Activated naive CD4-positive, alpha-beta T cell treated with anti-CD3 and anti-CD28 coated beads, Interleukin-2, amount 50 U/mL, for 72 hours (primary cell): Measurements from ENCODE around the gene ONECUT3. TPM values are rescaled to one million over a fixed set of nuclear protein-coding genes. Genes with fewer than 3 reads are reported as not detected.
"Not testable (repeated sequence)": the region's sequence is repeated elsewhere in the genome, so short reads cannot be mapped to it uniquely, and the experiment has no call there.

Source experiments
- ATAC-seq, 2 donors: fragments of 150-1000 bp; cut with Tn5 transposase; 2 replicates each; pipeline ENCODE4 v1.10.0; 2021; ENCODE audit warnings: mild to moderate bottlenecking in 2 of 2, moderate library complexity in 2 of 2
- DNase-seq, 2 donors: peaks; one replicate each; pipeline ENCODE4 v3.0.0; 2021 to 2022; ENCODE audit warnings: low spot score in 2 of 2
- H3K27ac Mint-ChIP-seq, 2 donors: one replicate each; pipeline ENCODE4 v1.8.0; 2022; ENCODE audit warnings: mild to moderate bottlenecking in 2 of 2, mixed read lengths in 2 of 2
- H3K36me3 Mint-ChIP-seq, 2 donors: one replicate each; pipeline ENCODE4 v1.8.0; 2022; ENCODE audit warnings: mixed read lengths in 2 of 2
- H3K9me3 Mint-ChIP-seq, 2 donors: one replicate each; pipeline ENCODE4 v1.8.0; 2022; ENCODE audit warnings: mixed read lengths in 2 of 2
- total RNA-seq, 2 donors: library from RNA; stranded (reverse); gene quantifications; one replicate each; pipeline ENCODE4 v1.2.3, GENCODE V29; 2022

The ONECUT3 gene
- not detected for total RNA-seq

DNA sequence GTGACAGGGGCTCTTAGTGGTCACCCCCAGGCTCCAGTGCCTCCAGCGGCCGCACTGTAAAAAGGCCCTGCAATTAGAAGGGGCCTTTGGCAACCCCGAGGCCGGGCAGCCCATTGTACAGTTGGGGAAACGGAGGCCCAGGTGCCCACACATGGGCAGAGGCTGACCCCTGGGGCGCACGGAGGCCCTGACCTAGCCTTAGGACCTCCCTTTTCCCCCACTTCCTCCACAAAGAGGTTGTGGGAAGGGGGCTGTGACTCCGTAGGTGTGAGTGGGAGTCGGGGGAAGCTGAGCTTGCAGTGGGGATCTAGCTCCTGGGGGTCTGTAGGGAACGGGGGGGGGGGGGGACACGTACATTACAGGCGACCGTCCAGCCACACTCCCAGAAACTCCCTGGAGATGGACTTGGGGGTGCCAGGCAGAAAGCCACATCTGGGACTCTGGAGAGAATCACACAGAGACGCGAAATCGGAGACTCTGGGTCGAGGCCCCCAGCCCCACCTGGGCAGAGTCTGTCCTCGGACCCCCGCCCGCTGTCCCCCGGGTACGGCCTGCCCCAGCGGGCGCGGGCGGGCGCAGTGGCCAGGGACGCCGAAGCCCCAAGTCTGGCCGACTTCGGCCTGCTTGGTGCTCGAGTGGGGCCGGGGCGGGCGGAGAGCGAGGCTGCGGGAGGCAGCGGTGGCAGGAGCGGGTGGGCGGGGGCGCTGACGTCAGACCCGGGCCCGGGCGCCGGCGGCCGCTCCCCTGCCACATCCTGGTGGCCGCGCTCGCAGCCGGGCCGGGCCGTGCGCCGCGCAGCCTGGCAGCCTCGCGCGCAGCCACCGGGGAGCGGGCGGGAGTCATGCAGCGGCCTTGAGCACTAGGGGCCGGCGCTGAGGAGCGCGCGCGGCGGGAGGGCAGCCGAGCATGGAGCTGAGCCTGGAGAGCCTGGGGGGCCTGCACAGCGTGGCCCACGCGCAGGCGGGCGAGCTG, at the start of gene ONECUT3:
Gene ONECUT3, plus strand, starts transcription at position 750 of the 972 bp plus-strand sequence. Its CDS starts 157 bp downstream, at position 907.
- H3K27ac Mint-ChIP-seq = no peak within 1 kb of the TSS
- no peaks in the 10 kb centered on the region for H3K36me3 Mint-ChIP-seq
- DNase-seq (no peak), ATAC-seq (peak in 1 of 2 donors; percentile 21)
- H3K9me3 Mint-ChIP-seq = no peaks in the 10 kb centered on the region

GRCh38 chr19:1704339-1704738, 49.0 kb upstream of the ONECUT3 start:
- ATAC-seq (no peak), DNase-seq (no peak)
- H3K36me3 Mint-ChIP-seq = peaks cover 0 to 6% of the 10 kb centered on the region in 2 donors
- peaks cover 6 to 18% of the 10 kb centered on the region in 2 donors for H3K9me3 Mint-ChIP-seq
- H3K27ac Mint-ChIP-seq = no peak overlapping the region

DNA sequence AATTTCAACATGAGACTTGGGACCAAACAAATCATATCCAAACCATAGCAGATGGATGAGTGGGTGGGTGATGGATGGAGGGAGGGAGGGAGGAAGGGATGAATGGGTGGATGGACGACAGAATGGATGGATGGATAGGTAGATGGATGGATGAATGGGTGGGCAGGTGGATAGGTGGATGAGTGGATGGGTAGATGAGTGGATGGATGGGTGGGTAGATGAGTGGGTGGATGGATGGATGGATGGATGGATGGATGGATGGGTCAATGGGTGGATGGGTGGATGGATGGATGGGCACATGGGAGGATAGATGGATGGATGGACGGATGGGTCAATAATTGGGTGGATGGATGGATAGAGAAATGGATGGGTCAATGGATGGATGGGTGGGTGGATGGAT, 47.9 kb upstream of the ONECUT3 start:
- peaks cover 0 to 6% of the 10 kb centered on the region in 2 donors for H3K36me3 Mint-ChIP-seq
- no peak overlapping the region for H3K27ac Mint-ChIP-seq
- ATAC-seq = no peak
- H3K9me3 Mint-ChIP-seq = peaks cover 6 to 18% of the 10 kb centered on the region in 2 donors
- no peak for DNase-seq

DNA sequence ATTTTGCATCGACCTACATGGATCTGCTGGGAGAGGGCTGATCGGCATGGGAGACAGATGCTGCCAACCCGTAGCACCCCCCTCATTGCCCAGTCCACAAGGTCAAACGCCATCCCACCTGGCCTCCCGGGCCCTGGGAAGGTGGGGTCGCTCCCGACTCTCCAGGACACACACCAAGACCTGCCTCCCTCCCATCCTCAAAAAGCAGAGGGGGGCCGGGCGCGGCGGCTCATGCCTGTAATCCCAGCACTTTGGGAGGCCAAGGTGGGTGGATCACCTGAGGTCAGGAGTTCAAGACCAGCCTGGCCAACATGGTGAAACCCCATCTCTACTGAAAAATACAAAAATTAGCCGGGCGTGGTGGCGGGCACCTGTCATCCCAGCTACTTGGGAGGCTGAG, 46.7 kb upstream of the ONECUT3 start:
- peaks cover 6 to 18% of the 10 kb centered on the region in 2 donors for H3K9me3 Mint-ChIP-seq
- not testable (repeated sequence) for ATAC-seq, H3K27ac Mint-ChIP-seq, DNase-seq, H3K36me3 Mint-ChIP-seq

- Mint-ChIP-seq H3K27ac (no peak overlapping the region), H3K36me3 (peaks cover 0 to 6% of the 10 kb centered on the region in 2 donors), H3K9me3 (peaks cover 6 to 18% of the 10 kb centered on the region in 2 donors)
- ATAC-seq = no peak
- DNase-seq = no peak
These were observed 46.1 kb upstream of the ONECUT3 start for GRCh38 chr19:1707240-1707639.

DNA sequence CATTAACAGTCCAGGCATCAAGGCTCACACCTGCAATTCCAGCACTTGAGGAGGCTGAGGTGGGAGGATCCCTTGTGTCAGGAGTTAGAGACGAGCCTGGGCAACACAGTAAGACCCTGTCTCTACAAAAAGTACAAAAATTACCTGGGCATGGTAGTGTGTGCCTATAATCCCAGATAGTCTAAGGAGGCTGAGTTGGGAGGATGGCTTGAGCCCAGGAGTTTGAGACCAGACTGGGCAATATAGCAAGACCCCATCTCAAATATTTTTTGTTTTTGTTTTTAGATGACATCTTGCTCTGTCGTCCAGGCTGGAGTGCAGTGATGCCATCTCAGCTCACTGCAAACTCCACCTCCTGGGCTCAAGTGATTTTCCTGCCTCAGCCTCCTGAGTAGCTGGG, 40.1 kb upstream of the ONECUT3 start:
- Mint-ChIP-seq H3K36me3 (peaks cover 0 to 6% of the 10 kb centered on the region in 2 donors), H3K9me3 (peaks cover 0 to 15% of the 10 kb centered on the region in 2 donors), H3K27ac (no peak overlapping the region)
- no peak for DNase-seq
- ATAC-seq = no peak

GRCh38 chr19:1715540-1715939, 37.8 kb upstream of the ONECUT3 start:
- H3K9me3 Mint-ChIP-seq = peaks cover 0 to 15% of the 10 kb centered on the region in 2 donors
- H3K27ac Mint-ChIP-seq = no peak overlapping the region
- ATAC-seq = no peak
- DNase-seq = no peak
- peaks cover 0 to 6% of the 10 kb centered on the region in 2 donors for H3K36me3 Mint-ChIP-seq

GRCh38 chr19:1717200-1717969, 35.9 kb upstream of the ONECUT3 start:
- peaks cover 0 to 6% of the 10 kb centered on the region in 2 donors for H3K36me3 Mint-ChIP-seq
- H3K9me3 Mint-ChIP-seq = peaks cover 0 to 15% of the 10 kb centered on the region in 2 donors
- DNase-seq (no peak), ATAC-seq (no peak)
- H3K27ac Mint-ChIP-seq = no peak overlapping the region

DNA sequence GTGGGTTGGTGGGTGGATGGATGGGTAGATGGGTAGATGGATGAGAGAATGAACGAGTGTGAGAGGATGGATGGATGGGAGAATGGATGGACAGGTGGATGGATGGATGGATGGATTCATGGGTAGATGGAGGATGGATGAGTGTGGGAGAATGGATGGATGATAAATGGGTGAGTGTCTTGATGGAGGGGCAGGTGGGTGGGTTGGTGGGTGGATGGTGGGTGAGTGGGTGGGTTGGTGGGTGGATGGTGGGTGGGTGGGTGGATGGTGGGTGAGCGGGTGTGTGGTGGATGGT, 35.4 kb upstream of the ONECUT3 start:
- no peak for ATAC-seq
- no peak for DNase-seq
- peaks cover 0 to 15% of the 10 kb centered on the region in 2 donors for H3K9me3 Mint-ChIP-seq
- H3K36me3 Mint-ChIP-seq = peaks cover 0 to 6% of the 10 kb centered on the region in 2 donors
- H3K27ac Mint-ChIP-seq = no peak overlapping the region

DNA sequence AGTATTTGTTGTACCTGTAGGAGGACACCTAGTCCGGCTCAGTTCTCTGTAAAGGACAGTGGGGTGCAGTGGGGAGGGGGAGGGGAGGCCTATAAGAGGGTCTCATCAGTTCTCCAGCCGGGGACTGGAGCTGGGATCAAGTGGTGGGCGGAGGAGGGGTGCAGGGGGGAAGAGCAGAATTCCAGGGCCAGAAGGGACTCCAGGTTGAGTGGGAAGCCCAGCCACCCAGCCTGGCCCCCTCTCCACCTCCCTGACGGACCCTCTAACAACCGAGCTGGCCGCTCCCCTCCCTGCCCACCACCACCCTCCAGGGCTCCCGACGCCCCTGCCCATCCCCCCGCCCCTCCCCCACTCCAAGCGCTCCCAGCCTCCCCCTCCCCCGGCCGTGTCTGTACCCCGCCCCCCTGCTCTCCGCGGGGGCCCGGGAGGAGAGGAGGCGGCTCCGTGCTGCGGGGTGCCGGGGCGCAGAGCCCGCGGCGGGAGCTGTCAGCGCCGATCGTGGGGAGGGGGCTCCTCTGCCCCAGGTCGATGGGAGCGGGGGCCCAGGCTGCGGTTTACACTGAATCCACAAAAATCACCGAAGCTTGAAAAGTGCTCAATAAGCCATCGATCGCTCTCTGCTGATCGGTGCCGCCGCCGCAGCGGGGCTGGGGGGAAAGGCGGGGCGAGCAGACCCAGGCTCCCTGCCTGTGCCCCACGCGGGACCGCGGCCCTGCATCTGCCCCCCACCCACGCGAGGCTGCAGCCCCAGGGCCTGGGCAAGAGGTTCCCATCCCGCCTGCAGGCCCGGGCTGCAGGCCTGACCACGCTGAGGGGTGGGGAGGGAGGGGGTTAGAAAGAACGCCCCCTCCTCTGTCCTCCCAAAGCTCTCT, 34.6 kb upstream of the ONECUT3 start:
- ATAC-seq (no peak), DNase-seq (no peak)
- Mint-ChIP-seq H3K27ac (no peak overlapping the region), H3K36me3 (peaks cover 0 to 6% of the 10 kb centered on the region in 2 donors), H3K9me3 (peaks cover 0 to 15% of the 10 kb centered on the region in 2 donors)

- ATAC-seq (no peak), DNase-seq (no peak)
- Mint-ChIP-seq H3K9me3 (peaks cover 0 to 15% of the 10 kb centered on the region in 2 donors), H3K27ac (no peak overlapping the region), H3K36me3 (peaks cover 0 to 6% of the 10 kb centered on the region in 2 donors)
These were observed 33.8 kb upstream of the ONECUT3 start for GRCh38 chr19:1719519-1719918.

DNA sequence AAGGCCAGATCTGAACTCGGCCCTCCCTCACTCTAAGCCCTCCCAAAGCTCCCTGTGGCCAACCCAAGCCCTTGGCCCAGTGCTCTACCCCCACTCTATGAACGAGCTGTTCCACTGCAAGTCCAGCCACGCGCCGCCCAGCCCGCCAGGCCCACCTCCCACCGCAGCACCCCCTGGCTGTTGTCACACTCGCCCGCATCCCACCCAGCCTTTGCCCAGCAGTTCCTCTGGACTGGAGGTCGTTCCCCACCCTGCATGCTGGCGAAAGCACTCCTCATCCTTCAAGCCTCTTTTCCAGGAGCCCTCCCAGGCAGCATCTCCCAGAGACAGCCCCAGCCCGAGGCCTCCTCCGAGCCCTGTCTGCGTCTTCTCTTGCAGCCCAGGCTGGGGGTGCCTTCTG, 33.1 kb upstream of the ONECUT3 start:
- no peak overlapping the region for H3K27ac Mint-ChIP-seq
- DNase-seq = no peak
- ATAC-seq = no peak
- H3K36me3 Mint-ChIP-seq = peaks cover 0 to 6% of the 10 kb centered on the region in 2 donors
- H3K9me3 Mint-ChIP-seq = peaks cover 0 to 15% of the 10 kb centered on the region in 2 donors

DNA sequence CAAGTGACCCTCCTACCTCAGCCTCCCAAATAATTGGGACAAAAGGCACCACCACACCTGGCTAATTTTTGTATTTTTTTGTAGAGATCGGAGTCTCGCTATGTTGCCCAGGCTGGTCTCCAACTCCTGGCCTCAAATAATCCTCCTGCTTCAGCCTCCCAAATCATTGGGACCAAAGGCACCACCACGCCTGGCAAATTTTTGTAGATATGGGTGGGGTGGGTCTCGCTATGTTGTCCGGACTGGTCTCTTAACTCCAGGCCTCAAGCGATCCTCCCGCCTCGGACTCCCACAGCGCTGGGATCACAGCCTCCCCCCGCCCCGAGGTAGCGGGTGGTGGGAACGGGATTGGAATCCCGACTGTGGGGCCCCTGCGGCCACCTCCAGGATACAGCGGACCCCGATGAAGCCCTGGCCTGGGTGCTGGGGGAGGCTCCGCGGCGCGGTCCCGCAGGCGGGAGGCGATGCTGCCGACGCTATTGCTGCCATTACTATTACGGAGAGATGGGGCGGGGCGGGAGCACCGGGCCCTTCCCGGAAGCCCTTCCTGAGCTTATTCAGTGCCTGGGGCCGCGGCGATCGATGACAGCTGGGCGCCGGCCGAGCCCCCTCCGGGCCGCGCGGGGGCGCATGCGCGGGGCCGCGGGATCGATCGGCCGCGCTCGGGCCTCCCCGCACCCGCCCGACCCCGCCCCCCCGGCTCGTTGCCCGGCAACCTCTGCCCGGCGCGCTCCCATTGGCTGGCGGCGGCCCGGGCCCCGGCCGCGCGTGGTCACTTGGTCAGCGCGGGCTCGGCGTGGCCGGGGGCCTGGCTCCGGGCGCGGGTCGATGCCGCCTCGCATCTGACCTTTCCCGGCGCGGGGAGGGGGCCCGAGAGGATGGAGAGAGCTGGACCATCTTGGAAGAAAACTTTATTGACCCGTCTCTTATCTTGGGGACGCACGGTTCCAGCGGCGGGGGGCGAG, 27.9 kb upstream of the ONECUT3 start:
- Mint-ChIP-seq H3K27ac (no peak overlapping the region), H3K36me3 (no peaks in the 10 kb centered on the region), H3K9me3 (no peaks in the 10 kb centered on the region)
- DNase-seq (peak in 1 of 2 donors; percentile 67), ATAC-seq (peak; percentile 85 to 95)

DNA sequence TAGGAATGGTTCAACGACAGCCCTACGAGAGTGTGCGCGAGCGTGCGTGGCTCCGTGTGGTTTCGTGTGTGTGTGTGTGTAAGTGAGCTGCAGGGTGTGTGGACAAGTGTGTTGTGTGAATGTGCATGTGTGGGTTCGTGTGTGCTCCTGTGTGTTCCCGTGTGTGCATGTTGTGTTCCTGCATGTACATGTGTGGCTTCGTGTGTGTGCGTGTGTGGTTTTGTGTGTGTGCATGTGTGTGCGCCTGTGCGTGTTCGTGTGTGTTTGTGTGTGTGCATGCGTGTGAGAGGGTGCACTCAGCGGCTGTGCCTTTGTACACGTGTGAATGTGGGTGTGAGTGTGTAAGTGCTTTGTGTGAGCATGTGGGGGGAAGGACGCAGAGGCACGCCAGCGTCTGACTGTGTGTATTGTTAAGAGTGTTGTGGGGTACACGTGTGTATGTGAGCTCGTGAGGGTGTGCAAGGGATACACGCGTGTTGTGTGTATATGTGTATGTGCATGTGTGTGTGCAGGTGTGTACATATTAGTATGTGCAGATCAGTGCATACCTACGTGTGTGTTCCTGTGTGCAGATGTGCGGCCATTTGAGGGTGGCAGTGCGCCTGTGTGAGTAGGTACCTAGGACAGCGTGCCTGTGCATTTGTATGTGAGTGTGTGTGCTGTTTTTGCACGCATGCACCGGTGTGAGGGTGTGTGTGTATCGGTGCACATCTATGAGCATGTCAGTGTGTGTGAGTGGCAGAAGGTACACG, 24.3 kb upstream of the ONECUT3 start:
- Mint-ChIP-seq H3K9me3 (no peaks in the 10 kb centered on the region), H3K36me3 (no peaks in the 10 kb centered on the region), H3K27ac (no peak overlapping the region)
- no peak for ATAC-seq
- no peak for DNase-seq

- H3K9me3 Mint-ChIP-seq = no peaks in the 10 kb centered on the region
- ATAC-seq (no peak), DNase-seq (no peak)
- no peak overlapping the region for H3K27ac Mint-ChIP-seq
- no peaks in the 10 kb centered on the region for H3K36me3 Mint-ChIP-seq
These were observed 23.8 kb upstream of the ONECUT3 start for GRCh38 chr19:1729568-1729925.
